Bronchial epithelial cell (primary cell): ENCODE data around the gene PRUNE1. TPM values are rescaled to one million over a fixed set of nuclear protein-coding genes. Genes with fewer than 3 reads are reported as not detected.
A peak's percentile ranks its signal among the peaks of the same experiment; 100 is the strongest.

Experiments used
- DNase-seq: peaks from one replicate; pipeline ENCODE4 v3.0.0-alpha.2; 2010; ENCODE audit warnings: low read depth
- FAIRE-seq: peaks from 2 replicates; lab custom pipeline; 2011; peaks lifted over from hg19 to GRCh38; lab: Jason Lieb, UNC
- H3K27me3 ChIP-seq: 2 replicates; pipeline ENCODE4 v1.5.1; 2011; ENCODE audit warnings: low read length; ENCODE audit not compliant: control insufficient read depth, insufficient read depth
- H3K36me3 ChIP-seq: 2 replicates; pipeline ENCODE4 v1.5.1; 2011; ENCODE audit warnings: low read length; ENCODE audit not compliant: control insufficient read depth, insufficient read depth
- H3K4me3 ChIP-seq: 2 replicates; pipeline ENCODE4 v1.5.1; 2011; ENCODE audit warnings: mild to moderate bottlenecking, low read depth, low read length, control low read depth
- total RNA-seq: library from RNA; depleted of rRNA; stranded (reverse); fragments of >200 nt; gene quantifications from 2 replicates; pipeline ENCODE4 v1.2.1, GENCODE V29; 2014
- TF ChIP-seq, protein P1 (sequence below): IDR thresholded peaks from 2 replicates; pipeline ENCODE4 v1.5.1; 2011; ENCODE audit warnings: mild to moderate bottlenecking, moderate library complexity, low read length, control low read depth, inconsistent platforms; ENCODE audit not compliant: insufficient read depth, severe bottlenecking

Gene PRUNE1, protein sequence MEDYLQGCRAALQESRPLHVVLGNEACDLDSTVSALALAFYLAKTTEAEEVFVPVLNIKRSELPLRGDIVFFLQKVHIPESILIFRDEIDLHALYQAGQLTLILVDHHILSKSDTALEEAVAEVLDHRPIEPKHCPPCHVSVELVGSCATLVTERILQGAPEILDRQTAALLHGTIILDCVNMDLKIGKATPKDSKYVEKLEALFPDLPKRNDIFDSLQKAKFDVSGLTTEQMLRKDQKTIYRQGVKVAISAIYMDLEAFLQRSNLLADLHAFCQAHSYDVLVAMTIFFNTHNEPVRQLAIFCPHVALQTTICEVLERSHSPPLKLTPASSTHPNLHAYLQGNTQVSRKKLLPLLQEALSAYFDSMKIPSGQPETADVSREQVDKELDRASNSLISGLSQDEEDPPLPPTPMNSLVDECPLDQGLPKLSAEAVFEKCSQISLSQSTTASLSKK
- 6.6 and 6.9 TPM in 2 replicates for total RNA-seq

DNA sequence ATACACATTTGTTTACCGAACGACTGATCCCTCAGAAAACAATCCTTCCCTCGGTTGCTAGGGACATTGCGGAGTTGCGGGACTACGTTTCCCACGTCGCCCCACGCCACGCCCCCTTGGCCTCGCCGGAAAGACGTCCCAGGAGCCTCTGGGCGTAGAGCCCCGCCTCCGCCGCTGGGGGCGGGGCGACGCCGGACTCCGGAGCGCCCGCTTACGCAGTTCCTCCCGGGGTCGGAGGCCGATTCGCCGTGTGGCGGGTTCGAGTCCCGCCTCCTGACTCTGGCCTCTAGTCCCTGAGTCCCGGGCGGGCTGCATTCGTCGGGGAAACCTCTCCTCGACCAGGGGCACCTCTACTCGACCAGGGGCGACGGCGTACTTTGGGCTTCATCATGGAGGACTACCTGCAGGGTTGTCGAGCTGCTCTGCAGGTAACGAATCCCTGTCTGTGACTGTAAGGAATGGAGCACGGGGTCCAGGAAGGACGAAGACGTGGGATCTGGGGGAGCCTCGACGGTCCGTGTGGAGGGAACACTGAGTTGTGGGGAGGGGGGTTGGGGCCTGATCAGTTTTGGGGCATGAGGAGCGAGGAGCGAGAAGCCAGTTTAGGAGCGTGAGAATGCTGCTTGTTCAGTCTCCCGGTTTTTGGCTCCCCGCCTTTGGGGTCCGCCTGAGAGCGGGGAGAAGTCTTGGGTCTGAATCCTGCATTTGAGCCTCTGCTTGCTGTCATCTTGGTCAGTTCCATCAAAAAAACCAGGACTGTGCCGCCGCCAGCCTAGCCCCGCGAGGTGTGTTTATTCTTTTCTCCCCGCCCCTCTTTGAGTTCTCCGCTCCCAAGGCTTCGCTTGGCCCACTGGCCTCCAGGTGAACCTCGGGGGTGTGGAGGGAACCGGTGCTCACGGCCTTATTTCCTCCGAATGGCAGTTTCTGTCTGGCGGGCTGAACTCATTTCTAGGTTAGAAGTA lies at the start of gene PRUNE1:
PRUNE1 (plus strand) TSS at position 206 of the 962 bp plus-strand sequence; CDS start at position 390, 184 bp downstream.
- Histone ChIP-seq H3K27me3 (no peaks in the 10 kb centered on the region), H3K4me3 (peak within 1 kb of the TSS; percentile 78), H3K36me3 (no peaks in the 10 kb centered on the region)
- DNase-seq: peak; percentile 92
- TF ChIP-seq, protein P1, sequence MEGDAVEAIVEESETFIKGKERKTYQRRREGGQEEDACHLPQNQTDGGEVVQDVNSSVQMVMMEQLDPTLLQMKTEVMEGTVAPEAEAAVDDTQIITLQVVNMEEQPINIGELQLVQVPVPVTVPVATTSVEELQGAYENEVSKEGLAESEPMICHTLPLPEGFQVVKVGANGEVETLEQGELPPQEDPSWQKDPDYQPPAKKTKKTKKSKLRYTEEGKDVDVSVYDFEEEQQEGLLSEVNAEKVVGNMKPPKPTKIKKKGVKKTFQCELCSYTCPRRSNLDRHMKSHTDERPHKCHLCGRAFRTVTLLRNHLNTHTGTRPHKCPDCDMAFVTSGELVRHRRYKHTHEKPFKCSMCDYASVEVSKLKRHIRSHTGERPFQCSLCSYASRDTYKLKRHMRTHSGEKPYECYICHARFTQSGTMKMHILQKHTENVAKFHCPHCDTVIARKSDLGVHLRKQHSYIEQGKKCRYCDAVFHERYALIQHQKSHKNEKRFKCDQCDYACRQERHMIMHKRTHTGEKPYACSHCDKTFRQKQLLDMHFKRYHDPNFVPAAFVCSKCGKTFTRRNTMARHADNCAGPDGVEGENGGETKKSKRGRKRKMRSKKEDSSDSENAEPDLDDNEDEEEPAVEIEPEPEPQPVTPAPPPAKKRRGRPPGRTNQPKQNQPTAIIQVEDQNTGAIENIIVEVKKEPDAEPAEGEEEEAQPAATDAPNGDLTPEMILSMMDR: no peak
- no peak for FAIRE-seq

DNA sequence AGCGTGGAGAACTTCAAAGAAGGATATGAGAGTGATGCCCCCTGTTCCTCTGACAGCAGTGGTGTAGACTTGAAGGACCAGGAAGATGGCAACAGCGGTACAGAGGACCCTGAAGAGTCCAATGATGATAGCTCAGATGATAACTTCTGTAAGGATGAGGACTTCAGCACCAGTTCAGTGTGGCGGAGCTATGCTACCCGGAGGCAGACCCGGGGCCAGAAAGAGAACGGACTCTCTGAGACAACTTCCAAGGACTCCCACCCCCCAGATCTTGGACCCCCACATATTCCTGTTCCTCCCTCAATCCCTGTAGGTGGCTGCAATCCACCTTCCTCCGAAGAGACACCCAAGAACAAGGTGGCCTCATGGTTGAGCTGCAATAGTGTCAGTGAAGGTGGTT lies 47.6 kb upstream of the PRUNE1 start:
- DNase-seq: no peak
- Histone ChIP-seq H3K27me3 (no peaks in the 10 kb centered on the region), H3K36me3 (peaks cover 13% of the 10 kb centered on the region), H3K4me3 (no peak overlapping the region)
- no peak for FAIRE-seq
- TF ChIP-seq, protein P1: no peak

DNA sequence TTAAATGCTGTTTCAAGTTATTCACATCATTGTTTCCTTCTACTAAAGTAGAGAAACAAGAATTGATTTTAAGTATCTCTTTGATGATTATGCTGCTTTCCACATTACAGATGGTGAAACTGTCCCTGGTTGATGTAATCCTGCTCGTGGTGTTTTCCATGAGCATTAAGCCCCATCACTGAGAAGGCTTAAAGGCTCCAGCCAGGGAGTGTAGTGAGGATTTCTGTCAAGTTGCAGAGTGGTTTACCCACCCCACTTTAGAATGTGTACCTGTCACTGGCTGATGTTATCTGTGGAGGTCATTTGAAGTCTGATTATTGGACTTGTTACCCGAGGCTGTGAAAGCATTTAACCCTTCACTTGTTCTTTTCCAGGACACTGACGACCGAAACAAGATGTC lies 46.5 kb upstream of the PRUNE1 start:
- TF ChIP-seq, protein P1: no peak
- no peak overlapping the region for H3K4me3 ChIP-seq
- peaks cover 22% of the 10 kb centered on the region for H3K36me3 ChIP-seq
- no peak for DNase-seq
- no peaks in the 10 kb centered on the region for H3K27me3 ChIP-seq
- FAIRE-seq: no peak

DNA sequence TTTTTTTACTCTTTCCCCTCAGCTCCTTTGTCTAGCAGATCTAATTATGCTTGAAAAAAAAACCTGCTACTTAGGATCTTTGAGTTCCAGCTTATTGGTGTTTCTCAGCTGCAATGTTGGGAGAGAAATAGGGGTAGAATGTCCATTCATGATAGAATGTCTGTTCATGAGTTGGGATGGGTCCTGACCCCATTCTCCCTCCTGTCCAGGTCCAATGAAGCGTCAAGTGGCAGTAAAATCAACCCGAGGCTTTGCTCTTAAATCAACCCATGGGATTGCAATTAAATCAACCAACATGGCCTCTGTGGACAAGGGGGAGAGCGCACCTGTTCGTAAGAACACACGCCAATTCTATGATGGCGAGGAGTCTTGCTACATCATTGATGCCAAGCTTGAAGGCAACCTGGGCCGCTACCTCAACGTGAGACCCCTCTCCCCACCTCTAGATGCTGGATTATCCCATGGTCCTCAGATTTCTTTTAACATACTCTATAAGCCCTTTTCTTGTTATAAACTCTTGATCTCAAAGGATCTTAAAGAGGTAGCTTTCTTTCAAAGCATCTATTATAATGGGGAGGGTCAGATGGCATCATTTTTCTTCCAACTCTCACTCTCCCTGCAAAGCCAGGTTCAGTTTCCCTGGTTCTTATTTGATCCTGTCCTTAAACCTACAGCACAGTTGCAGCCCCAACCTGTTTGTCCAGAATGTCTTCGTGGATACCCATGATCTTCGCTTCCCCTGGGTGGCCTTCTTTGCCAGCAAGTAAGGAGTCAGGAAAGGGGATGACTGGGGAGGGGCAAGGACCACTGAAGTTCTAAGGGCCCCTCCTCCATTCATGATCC lies 44.7 kb upstream of the PRUNE1 start:
- no peak for FAIRE-seq
- DNase-seq: no peak
- TF ChIP-seq, protein P1: no peak
- Histone ChIP-seq H3K27me3 (no peaks in the 10 kb centered on the region), H3K36me3 (peaks cover 36% of the 10 kb centered on the region), H3K4me3 (no peak overlapping the region)

DNA sequence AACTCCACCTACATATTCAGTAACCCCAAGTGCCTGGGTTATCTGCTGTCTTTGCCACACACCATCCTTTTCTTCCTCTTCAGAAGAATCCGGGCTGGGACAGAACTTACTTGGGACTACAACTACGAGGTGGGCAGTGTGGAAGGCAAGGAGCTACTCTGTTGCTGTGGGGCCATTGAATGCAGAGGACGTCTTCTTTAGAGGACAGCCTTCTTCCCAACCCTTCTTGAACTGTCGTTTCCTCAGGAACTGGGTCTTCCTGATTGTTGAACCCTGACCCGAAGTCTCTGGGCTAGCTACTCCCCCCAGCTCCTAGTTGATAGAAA lies 44.1 kb upstream of the PRUNE1 start:
- Histone ChIP-seq H3K36me3 (peaks cover 39% of the 10 kb centered on the region), H3K4me3 (no peak overlapping the region), H3K27me3 (no peaks in the 10 kb centered on the region)
- FAIRE-seq (no peak), DNase-seq (no peak)
- TF ChIP-seq, protein P1: no peak
